Panc1 (cell line): ENCODE measurements around the gene ESF1. TPM values are rescaled to one million over a fixed set of nuclear protein-coding genes. Genes with fewer than 3 reads are reported as not detected.

ENCODE experiments used
- ATAC-seq: fragments of 200-7000 bp; cut with Tn5 transposase; 2 replicates; pipeline ENCODE4 v1.9.1; 2020; ENCODE audit warnings: mild to moderate bottlenecking, moderate library complexity
- BruUV-seq: library from RNA; stranded (reverse); fragments of 400-500 nt; replicated peaks from 2 replicates; lab custom pipeline; 2021; lab: Mats Ljungman, UMichigan
- CTCF ChIA-PET: fragments of 300-600 bp; sonication (Branson Sonifier 250); formaldehyde crosslinking; loops from one replicate; lab custom pipeline; 2022; ENCODE audit warnings: antibody characterized with exemption; lab: Charles Lee
- POLR2A ChIA-PET: fragments of 300-600 bp; sonication (Branson Sonifier 250); formaldehyde crosslinking; loops from one replicate; lab custom pipeline; 2022; ENCODE audit warnings: antibody characterized with exemption; lab: Charles Lee
- DNase-seq: peaks from one replicate; pipeline ENCODE4 v3.0.0-alpha.2; 2010; ENCODE audit warnings: low read depth, low spot score
- H3K27ac ChIP-seq: 2 replicates; pipeline ENCODE4 v1.5.1; 2011; ENCODE audit warnings: mild to moderate bottlenecking, low read length, inconsistent platforms
- H3K27me3 ChIP-seq: fragments of 200-500 bp; sonication (Bioruptor generic); 2 replicates; pipeline ENCODE4 v1.6.0; 2014; ENCODE audit warnings: low read length, inconsistent platforms; ENCODE audit not compliant: control insufficient read depth, insufficient read depth
- H3K36me3 ChIP-seq: fragments of 200-500 bp; sonication (Bioruptor generic); 2 replicates; pipeline ENCODE4 v1.5.1; 2014; ENCODE audit warnings: inconsistent platforms, mild to moderate bottlenecking, low read length, moderate library complexity; ENCODE audit not compliant: control insufficient read depth, insufficient read depth
- H3K4me1 ChIP-seq: 2 replicates; pipeline ENCODE4 v1.5.1; 2011; ENCODE audit warnings: inconsistent platforms, mild to moderate bottlenecking, low read length, moderate library complexity; ENCODE audit not compliant: control insufficient read depth, insufficient read depth
- H3K4me3 ChIP-seq, 2 experiments: 2 replicates each; pipeline ENCODE4 v1.5.1; 2011 to 2012; ENCODE audit warnings: low read depth in 2 of 2, low read length in 2 of 2, mild to moderate bottlenecking in 2 of 2, inconsistent platforms in 1 of 2, moderate library complexity in 1 of 2
- H3K9me3 ChIP-seq: fragments of 200-500 bp; sonication (Bioruptor generic); 2 replicates; pipeline ENCODE4 v1.5.1; 2014; ENCODE audit warnings: low read depth, mild to moderate bottlenecking, inconsistent platforms, low read length, moderate library complexity; ENCODE audit not compliant: control insufficient read depth, insufficient read depth
- CTCF ChIP-seq: fragments of 450-650 bp; IDR thresholded peaks from 2 replicates; pipeline ENCODE4 v1.5.1; 2017; ENCODE audit warnings: mild to moderate bottlenecking
- POLR2AphosphoS5 ChIP-seq: IDR thresholded peaks from 2 replicates; pipeline ENCODE4 v1.6.1; 2012; ENCODE audit warnings: mild to moderate bottlenecking, low read depth, low read length, moderate library complexity
- REST ChIP-seq, 2 experiments: IDR thresholded peaks; 2 replicates each; pipeline ENCODE4 v1.6.1; 2011 to 2012; ENCODE audit warnings: low read depth in 2 of 2, control low read depth in 1 of 2, low read length in 1 of 2, mild to moderate bottlenecking in 1 of 2, moderate library complexity in 1 of 2; ENCODE audit not compliant: insufficient read depth in 1 of 2
- SIN3A ChIP-seq: IDR thresholded peaks from 2 replicates; pipeline ENCODE4 v1.6.1; 2012; ENCODE audit warnings: low read depth, mild to moderate bottlenecking, low read length, moderate library complexity, borderline replicate concordance; ENCODE audit not compliant: insufficient read depth
- TCF7L2 ChIP-seq: IDR thresholded peaks from 2 replicates; pipeline ENCODE4 v1.6.1; 2011; ENCODE audit warnings: mild to moderate bottlenecking, low read depth, low read length, inconsistent platforms
- in situ Hi-C: cut with HindIII; loops from 2 replicates; pipeline ENCODE4 v1.10.0; 2016; ENCODE audit warnings: low sequenced_read_pairs, low pct_unique_long_range_greater_than_20kb
- intact Hi-C: fragments of 100-400 bp; cut with micrococcal nuclease; formaldehyde crosslinking; loops from one replicate; pipeline ENCODE4 v1.10.0; 2022; ENCODE audit not compliant: unreplicated experiment
- total RNA-seq: library from RNA; stranded (reverse); gene quantifications from one replicate; pipeline ENCODE4 v1.2.1, GENCODE V29; 2021; ENCODE audit not compliant: unreplicated experiment

Gene ESF1
- total RNA-seq, 1 experiment from 2014 or later = 26.4 TPM

GRCh38 chr20:13822459-13822858 lies 37.7 kb upstream of the ESF1 start:
- intact Hi-C loops = no loop called here
- Histone ChIP-seq H3K9me3 (no peaks in the 10 kb centered on the region), H3K36me3 (peaks cover 3% of the 10 kb centered on the region), H3K27me3 (peaks cover 2% of the 10 kb centered on the region), H3K4me3 (no peak overlapping the region), H3K27ac (no peak overlapping the region), H3K4me1 (no peaks in the 10 kb centered on the region)
- in situ Hi-C loops = no loop called here
- CTCF ChIA-PET = no interaction called here
- BruUV-seq = no TSS peak
- TF ChIP-seq POLR2AphosphoS5 = no peak
- TF ChIP-seq TCF7L2 = no peak
- peak; percentile 21 for TF ChIP-seq CTCF
- no peak for TF ChIP-seq SIN3A
- no peak for DNase-seq
- POLR2A ChIA-PET = no interaction called here
- ATAC-seq = no peak

- ChIA-PET POLR2A (no interaction called here), CTCF (no interaction called here)
- Histone ChIP-seq H3K27me3 (peaks cover 2% of the 10 kb centered on the region; the same call in 1 of the 2 replicates), H3K4me3 (no peak overlapping the region), H3K9me3 (no peaks in the 10 kb centered on the region), H3K4me1 (no peaks in the 10 kb centered on the region), H3K36me3 (peaks cover 9% of the 10 kb centered on the region), H3K27ac (no peak overlapping the region)
- no TSS peak for BruUV-seq
- TF ChIP-seq REST (IDR thresholded peaks at IDR 0.05; ENCODE audit: insufficient read depth in 1 of 2, low read depth in 2 of 2, low read length in 1 of 2) (no peak), SIN3A (no peak), TCF7L2 (no peak), POLR2AphosphoS5 (no peak), CTCF (no peak)
- no peak for ATAC-seq
- no peak for DNase-seq
- intact Hi-C loops = no loop called here
- in situ Hi-C loops = no loop called here
These were observed 37.2 kb upstream of the ESF1 start for GRCh38 chr20:13821876-13822275.
